GM12801 (cell line): ENCODE results near the gene AQP5.

Experiments
- TF ChIP-seq, protein P1 (sequence below): IDR thresholded peaks from one replicate; pipeline ENCODE4 v1.5.1; 2011; ENCODE audit warnings: control low read depth; ENCODE audit not compliant: insufficient read length; ENCODE audit errors: extremely low read depth

Gene AQP5

DNA sequence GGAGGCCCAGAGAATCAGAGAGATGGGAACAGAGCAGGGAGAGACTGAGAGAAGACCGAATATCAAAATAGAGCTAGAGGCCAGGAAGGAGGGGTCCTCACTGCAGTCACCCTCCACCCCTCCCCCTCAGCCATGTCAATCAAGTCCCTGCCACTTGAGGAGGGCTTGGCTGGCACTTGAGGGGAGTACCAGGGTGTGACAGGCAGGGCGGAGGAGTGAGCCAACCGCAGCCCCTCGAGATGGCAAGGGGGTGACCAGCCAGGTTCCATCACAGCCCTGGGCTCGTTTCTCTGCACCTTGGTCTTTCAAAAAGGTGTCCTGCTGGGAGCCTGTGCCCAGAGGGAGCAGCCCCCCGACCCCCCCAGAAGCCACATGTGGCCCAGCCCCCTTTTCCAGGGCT is 4.2 kb downstream of the AQP5 start:
- TF ChIP-seq, protein P1, sequence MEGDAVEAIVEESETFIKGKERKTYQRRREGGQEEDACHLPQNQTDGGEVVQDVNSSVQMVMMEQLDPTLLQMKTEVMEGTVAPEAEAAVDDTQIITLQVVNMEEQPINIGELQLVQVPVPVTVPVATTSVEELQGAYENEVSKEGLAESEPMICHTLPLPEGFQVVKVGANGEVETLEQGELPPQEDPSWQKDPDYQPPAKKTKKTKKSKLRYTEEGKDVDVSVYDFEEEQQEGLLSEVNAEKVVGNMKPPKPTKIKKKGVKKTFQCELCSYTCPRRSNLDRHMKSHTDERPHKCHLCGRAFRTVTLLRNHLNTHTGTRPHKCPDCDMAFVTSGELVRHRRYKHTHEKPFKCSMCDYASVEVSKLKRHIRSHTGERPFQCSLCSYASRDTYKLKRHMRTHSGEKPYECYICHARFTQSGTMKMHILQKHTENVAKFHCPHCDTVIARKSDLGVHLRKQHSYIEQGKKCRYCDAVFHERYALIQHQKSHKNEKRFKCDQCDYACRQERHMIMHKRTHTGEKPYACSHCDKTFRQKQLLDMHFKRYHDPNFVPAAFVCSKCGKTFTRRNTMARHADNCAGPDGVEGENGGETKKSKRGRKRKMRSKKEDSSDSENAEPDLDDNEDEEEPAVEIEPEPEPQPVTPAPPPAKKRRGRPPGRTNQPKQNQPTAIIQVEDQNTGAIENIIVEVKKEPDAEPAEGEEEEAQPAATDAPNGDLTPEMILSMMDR, result no peak

DNA sequence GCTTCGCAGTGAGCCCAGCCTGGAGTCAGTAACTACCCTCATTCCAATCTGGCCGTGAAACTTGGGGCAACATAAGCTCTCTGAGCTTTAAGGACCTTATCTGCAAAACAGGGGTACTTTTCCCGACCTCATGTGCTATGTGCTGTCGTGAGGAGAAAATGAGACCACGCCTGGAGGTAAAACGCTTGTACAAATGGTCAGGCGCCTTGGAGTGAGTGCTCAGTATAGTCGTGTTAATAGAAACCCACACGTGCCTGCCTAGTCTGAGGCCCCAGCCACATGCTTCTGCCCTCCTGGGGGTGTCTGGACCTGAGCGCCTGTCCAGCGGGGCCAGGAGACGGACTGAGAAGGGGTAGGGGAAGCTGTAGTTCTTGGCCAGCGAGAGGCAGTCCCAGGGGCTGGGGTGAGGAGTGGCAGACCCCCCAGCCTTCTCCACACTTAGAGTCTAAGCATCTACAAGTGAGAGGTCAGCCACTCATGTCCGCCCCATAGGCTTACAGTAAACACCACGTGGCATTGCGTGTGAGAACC is 4.9 kb downstream of the AQP5 start:
- TF ChIP-seq, protein P1, result no peak

DNA sequence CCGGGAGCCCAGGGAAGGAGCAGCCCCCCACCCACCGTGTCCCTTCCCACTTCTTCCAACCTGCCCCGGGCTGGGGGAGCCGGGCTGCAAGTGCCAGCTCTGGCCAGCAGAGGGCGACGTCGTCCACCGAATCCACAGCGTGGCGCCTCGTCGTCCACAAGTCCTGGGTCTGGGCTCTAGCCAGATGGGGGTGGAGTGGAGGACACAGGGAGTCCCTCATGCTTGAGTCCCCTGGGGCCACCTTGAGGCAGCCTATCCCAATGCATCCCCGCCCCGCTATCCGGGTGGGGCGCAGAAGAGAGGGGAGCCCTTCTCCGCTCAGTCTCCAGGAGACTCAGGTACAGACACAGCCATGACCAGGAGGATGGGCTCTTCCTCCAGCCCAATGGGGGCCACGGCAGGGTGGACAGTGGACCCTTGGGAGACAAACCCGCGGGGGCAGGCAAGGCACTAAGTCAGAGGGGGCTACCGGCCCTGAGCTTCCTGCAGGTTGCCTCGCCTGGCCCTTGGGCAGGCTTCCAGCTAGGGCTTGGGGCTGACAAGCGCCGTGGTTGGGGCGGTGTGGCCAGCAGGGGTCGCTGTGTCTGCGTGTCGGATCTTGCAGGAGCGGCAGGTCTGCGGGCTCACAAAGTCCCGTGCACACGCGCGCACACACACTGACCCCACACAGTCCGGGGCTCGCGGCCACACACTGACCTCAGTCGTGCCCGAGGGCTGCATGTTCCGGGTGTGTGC is 5.5 kb downstream of the AQP5 start:
- TF ChIP-seq, protein P1, result no peak

DNA sequence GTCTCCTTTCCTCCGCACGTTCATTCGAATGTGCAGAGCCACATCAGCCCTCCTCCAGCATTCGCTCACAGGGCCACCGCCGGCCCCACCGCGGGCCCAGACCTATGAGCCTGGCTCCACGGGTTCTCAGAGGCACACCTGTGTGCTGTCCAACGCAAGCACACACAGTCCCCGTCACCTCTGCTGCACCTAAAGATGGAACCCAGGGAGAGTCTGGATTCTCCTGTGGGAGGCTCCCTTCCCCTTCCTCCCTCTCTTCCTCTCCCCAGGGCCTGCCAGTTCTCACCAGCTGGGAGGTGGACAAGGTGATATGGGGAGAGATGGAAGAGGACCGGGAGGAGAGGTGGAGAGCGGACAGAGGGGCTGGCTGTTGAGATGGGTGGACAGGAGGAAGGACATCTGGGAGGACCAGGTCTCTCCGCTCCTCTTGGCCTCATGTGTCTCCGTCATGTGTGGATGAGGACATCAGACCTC is 6.1 kb downstream of the AQP5 start:
- TF ChIP-seq, protein P1, result no peak

DNA sequence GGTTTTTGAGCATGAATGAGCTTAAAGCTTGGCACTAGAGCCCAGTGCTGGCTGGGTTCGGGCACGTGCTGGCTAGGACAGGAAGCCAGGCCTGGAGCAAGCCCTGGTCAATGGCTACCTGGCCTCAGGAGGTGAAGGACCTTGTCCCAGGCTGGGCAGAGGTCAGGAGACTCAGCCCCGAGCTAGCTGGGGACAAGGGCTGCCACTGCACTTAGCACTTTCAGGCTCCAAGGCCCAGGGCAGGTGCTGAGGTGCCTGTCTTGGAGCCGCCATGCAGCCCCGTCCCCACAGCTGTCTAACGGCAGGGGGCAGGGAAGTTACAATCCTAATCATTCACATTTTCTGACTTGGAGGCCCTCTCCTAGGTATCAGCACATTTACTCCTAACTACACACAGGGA is 6.8 kb downstream of the AQP5 start:
- TF ChIP-seq, protein P1, result no peak

DNA sequence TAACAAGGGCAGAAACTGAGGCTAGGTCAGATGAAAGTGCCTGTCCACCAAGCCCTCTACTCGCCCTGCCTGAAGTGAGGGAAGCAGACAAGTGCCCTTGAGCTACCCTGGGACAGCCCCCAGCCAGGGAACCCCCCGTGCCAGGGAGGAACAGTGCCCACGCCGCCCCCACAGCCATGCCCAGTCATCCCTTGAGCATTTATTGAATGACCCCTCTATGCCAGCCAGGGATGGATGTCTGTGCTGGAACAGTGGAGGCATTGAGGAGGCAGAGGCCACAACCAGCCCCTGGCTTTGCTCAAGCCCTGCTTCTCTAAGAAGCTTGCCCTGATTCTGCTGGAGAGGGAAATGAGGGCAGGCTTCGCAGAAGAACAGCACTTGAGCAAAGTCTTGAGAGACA is 7.4 kb downstream of the AQP5 start:
- TF ChIP-seq, protein P1, result no peak

DNA sequence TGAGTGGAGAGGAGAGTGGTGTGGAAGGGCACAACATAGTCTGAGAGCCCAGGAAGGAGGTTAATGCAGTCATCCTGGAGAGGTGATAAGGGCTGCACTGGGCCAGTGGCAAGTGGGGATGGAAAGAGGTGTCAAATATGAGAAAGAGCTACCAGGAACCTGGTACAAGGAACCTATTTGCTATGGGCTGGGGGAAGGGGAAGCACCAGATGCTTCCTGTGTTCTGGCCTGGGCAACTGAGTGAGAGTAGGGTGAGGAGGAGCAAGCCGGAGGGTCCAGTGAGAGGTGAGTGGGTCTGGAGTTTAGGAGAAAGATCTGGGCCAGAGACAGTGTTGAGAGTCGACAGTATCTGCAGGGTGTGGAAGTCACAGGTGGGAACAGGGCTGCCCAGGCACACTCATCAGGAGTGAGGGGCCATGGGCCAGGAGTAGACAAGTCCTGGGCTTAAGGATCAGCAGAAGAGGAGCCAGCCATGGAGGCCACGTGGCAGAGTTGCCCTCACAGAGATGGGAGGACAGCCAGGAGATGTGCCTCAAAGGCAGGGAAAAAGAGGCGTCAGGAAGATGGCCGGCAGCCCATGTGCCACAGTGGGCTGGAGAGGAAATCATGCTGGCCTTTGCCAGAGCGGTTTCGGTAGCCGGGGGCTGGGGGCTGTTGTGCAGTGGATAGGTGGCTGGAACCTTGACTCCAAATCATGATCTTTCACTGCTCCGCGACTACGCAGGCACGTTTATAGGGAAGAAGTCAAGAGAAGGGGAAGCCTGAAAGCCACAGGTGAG is 8.2 kb downstream of the AQP5 start:
- TF ChIP-seq, protein P1, result no peak
